HepG2 (cell line): ENCODE measurements around the gene NUDT21. TPM values are rescaled to one million over a fixed set of nuclear protein-coding genes. Genes with fewer than 3 reads are reported as not detected.
A peak's percentile ranks its signal among the peaks of the same experiment; 100 is the strongest.

ENCODE experiments used
- CREB1 ChIP-seq, 2 experiments: fragments of 450-650 bp in 1 of 2; IDR thresholded peaks; 2 replicates each; pipeline ENCODE4 v1.6.1; 2016 to 2017; ENCODE audit warnings: control low read depth in 1 of 2, mild to moderate bottlenecking in 1 of 2, missing compliant biosample characterization in 1 of 2, missing genetic modification characterization in 1 of 2
- ELF1 ChIP-seq: sonication (generic); formaldehyde crosslinking; IDR thresholded peaks from 2 replicates; pipeline ENCODE4 v1.4.0; 2020; ENCODE audit warnings: missing genetic modification reagents
- FOXA3 ChIP-seq: IDR thresholded peaks from 2 replicates; pipeline ENCODE4 v1.6.1; 2016; ENCODE audit warnings: missing genetic modification reagents, missing compliant biosample characterization
- HNRNPUL1 ChIP-seq: fragments of 200-400 bp; formaldehyde crosslinking; IDR thresholded peaks from 2 replicates; pipeline ENCODE4 v1.6.1; 2017; ENCODE audit warnings: low read depth, mild to moderate bottlenecking, low read length, moderate library complexity
- NFATC3 ChIP-seq: sonication (generic); formaldehyde crosslinking; IDR thresholded peaks from 2 replicates; pipeline ENCODE4 v1.5.1; 2020; ENCODE audit warnings: mild to moderate bottlenecking, missing genetic modification reagents
- NR2F2 ChIP-seq: IDR thresholded peaks from 2 replicates; pipeline ENCODE4 v1.6.1; 2012; ENCODE audit warnings: low read depth, inconsistent platforms, borderline replicate concordance
- POGZ ChIP-seq: sonication (generic); formaldehyde crosslinking; IDR thresholded peaks from 2 replicates; pipeline ENCODE4 v1.4.0; 2020; ENCODE audit warnings: mild to moderate bottlenecking, missing genetic modification reagents
- ZBTB38 ChIP-seq: sonication (generic); formaldehyde crosslinking; IDR thresholded peaks from 2 replicates; pipeline ENCODE4 v1.5.1; 2020; ENCODE audit warnings: mild to moderate bottlenecking, missing genetic modification reagents
- ZNF589 ChIP-seq: sonication (generic); formaldehyde crosslinking; conservative IDR thresholded peaks from 2 replicates; pipeline ENCODE4 v1.8.0; 2022; ENCODE audit warnings: mild to moderate bottlenecking, moderate library complexity, missing genetic modification reagents
- ZNF782 ChIP-seq: sonication (generic); formaldehyde crosslinking; IDR thresholded peaks from 2 replicates; pipeline ENCODE4 v1.4.0; 2020; ENCODE audit warnings: missing genetic modification reagents, mild to moderate bottlenecking, borderline replicate concordance
- polyA plus RNA-seq, 8 experiments: library from polyadenylated mRNA; depleted of rRNA in 3 of 8; stranded (reverse) in 7 of 8; unstranded in 1 of 8; fragments of >200 nt; fragmentation: Illumina TruSeq in 4 of 8; extraction: Trizol in 4 of 8; gene quantifications; 2 replicates each; pipeline versions ENCODE4 v1.2.1 to v1.2.3, GENCODE V29; 2011 to 2016; ENCODE audit warnings: low read depth in 4 of 8, missing spikeins in 1 of 8, mixed read lengths in 1 of 8; ENCODE audit not compliant: insufficient read depth in 1 of 8
- total RNA-seq, 5 experiments: library from RNA; depleted of rRNA; stranded (reverse); fragments of >200 nt; fragmentation: Illumina TruSeq; extraction: Trizol; gene quantifications; 2 replicates each; pipeline ENCODE4 v1.2.3, GENCODE V29; 2016; ENCODE audit warnings: low read depth in 1 of 5
- TF ChIP-seq, protein P1 (sequence below): sonication (generic); formaldehyde crosslinking; IDR thresholded peaks from 2 replicates; pipeline ENCODE4 v1.5.0; 2020; ENCODE audit warnings: mild to moderate bottlenecking, missing genetic modification reagents
- TF ChIP-seq, protein P2 (sequence below): sonication (generic); formaldehyde crosslinking; IDR thresholded peaks from 2 replicates; pipeline ENCODE4 v1.4.0; 2020; ENCODE audit warnings: mild to moderate bottlenecking, missing genetic modification reagents
- TF ChIP-seq, protein P3 (sequence below): sonication (generic); formaldehyde crosslinking; IDR thresholded peaks from 2 replicates; pipeline ENCODE4 v1.4.0; 2020; ENCODE audit warnings: missing genetic modification reagents, borderline replicate concordance
- TF ChIP-seq, protein P4 (sequence below): sonication (generic); formaldehyde crosslinking; IDR thresholded peaks from 2 replicates; pipeline ENCODE4 v1.8.1; 2023; ENCODE audit warnings: mild to moderate bottlenecking, inconsistent platforms, moderate library complexity, missing genetic modification reagents, borderline replicate concordance
- TF ChIP-seq, protein P5 (sequence below): sonication (generic); formaldehyde crosslinking; IDR thresholded peaks from 2 replicates; pipeline ENCODE4 v1.5.0; 2020; ENCODE audit warnings: mild to moderate bottlenecking, missing genetic modification reagents, borderline replicate concordance

Gene NUDT21
- total and polyA plus RNA-seq, 2 of the 13 experiments (the other 11 are each of a cell fraction or from before 2014, with no cell fraction given), result 177 to 210 TPM

DNA sequence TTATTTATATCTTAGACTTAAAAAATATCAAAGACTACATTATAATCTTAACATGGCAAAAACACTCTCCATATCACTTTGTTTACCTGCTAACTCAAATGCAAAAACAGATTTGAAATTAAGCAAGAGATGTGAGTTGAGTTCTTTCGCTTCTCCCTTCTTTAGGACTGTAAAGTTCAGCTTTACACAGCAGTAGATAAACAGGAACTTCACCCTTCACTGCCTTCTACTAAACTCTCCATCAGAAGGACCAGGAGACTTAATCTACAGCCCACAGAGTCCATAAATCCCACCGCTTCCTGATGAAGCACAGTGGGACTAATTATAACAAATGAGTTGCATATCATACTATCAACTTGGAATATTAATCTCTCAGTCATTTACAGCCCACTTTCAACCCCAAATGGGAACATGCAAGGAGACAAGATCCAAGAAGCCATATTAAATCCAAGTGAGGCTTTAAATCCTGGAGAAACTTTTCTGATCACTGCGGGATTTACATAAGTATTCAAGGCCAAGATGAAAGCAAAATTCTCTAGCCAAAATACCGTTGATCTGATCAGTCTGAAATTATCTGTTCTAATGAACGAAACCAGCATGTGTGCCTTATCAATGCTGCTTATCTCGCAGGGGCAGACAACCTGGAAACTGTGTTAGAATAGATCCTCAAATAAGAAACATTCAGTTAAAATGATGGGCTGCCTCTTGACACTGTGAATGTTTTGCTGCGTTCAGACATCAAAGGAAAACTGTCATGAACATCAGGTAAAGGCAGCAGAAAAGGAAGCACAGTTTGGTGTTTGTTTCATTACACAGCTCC is 27.3 kb downstream of the NUDT21 start (continued):
- TF ChIP-seq, protein P1, sequence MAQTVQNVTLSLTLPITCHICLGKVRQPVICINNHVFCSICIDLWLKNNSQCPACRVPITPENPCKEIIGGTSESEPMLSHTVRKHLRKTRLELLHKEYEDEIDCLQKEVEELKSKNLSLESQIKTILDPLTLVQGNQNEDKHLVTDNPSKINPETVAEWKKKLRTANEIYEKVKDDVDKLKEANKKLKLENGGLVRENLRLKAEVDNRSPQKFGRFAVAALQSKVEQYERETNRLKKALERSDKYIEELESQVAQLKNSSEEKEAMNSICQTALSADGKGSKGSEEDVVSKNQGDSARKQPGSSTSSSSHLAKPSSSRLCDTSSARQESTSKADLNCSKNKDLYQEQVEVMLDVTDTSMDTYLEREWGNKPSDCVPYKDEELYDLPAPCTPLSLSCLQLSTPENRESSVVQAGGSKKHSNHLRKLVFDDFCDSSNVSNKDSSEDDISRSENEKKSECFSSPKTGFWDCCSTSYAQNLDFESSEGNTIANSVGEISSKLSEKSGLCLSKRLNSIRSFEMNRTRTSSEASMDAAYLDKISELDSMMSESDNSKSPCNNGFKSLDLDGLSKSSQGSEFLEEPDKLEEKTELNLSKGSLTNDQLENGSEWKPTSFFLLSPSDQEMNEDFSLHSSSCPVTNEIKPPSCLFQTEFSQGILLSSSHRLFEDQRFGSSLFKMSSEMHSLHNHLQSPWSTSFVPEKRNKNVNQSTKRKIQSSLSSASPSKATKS (CRISPR knock-in tag), result no peak
- TF ChIP-seq ZBTB38 (CRISPR knock-in tag) (no peak), FOXA3 (CRISPR knock-in tag) (peak; percentile 27; the same call in 1 of the 2 replicates), NFATC3 (CRISPR knock-in tag) (no peak), ZNF782 (CRISPR knock-in tag) (no peak), ELF1 (no peak), HNRNPUL1 (no peak), CREB1 (IDR thresholded peaks at IDR 0.05) (no peak), CREB1 (CRISPR knock-in tag; IDR thresholded peaks at IDR 0.05) (0 out of 2 replicates have a peak, but pooled peaks have one; percentile 20), ZNF589 (no peak), NR2F2 (no peak), POGZ (no peak)
- TF ChIP-seq, protein P2, sequence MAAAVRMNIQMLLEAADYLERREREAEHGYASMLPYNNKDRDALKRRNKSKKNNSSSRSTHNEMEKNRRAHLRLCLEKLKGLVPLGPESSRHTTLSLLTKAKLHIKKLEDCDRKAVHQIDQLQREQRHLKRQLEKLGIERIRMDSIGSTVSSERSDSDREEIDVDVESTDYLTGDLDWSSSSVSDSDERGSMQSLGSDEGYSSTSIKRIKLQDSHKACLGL, result no peak
- TF ChIP-seq, protein P3, sequence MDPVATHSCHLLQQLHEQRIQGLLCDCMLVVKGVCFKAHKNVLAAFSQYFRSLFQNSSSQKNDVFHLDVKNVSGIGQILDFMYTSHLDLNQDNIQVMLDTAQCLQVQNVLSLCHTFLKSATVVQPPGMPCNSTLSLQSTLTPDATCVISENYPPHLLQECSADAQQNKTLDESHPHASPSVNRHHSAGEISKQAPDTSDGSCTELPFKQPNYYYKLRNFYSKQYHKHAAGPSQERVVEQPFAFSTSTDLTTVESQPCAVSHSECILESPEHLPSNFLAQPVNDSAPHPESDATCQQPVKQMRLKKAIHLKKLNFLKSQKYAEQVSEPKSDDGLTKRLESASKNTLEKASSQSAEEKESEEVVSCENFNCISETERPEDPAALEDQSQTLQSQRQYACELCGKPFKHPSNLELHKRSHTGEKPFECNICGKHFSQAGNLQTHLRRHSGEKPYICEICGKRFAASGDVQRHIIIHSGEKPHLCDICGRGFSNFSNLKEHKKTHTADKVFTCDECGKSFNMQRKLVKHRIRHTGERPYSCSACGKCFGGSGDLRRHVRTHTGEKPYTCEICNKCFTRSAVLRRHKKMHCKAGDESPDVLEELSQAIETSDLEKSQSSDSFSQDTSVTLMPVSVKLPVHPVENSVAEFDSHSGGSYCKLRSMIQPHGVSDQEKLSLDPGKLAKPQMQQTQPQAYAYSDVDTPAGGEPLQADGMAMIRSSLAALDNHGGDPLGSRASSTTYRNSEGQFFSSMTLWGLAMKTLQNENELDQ (CRISPR knock-in tag), result no peak
- TF ChIP-seq, protein P4, sequence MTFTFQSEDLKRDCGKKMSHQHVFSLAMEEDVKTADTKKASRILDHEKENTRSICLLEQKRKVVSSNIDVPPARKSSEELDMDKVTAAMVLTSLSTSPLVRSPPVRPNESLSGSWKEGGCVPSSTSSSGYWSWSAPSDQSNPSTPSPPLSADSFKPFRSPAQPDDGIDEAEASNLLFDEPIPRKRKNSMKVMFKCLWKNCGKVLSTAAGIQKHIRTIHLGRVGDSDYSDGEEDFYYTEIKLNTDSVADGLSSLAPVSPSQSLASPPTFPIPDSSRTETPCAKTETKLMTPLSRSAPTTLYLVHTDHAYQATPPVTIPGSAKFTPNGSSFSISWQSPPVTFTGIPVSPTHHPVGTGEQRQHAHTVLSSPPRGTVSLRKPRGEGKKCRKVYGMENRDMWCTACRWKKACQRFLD (CRISPR knock-in tag), result no peak
- TF ChIP-seq, protein P5, sequence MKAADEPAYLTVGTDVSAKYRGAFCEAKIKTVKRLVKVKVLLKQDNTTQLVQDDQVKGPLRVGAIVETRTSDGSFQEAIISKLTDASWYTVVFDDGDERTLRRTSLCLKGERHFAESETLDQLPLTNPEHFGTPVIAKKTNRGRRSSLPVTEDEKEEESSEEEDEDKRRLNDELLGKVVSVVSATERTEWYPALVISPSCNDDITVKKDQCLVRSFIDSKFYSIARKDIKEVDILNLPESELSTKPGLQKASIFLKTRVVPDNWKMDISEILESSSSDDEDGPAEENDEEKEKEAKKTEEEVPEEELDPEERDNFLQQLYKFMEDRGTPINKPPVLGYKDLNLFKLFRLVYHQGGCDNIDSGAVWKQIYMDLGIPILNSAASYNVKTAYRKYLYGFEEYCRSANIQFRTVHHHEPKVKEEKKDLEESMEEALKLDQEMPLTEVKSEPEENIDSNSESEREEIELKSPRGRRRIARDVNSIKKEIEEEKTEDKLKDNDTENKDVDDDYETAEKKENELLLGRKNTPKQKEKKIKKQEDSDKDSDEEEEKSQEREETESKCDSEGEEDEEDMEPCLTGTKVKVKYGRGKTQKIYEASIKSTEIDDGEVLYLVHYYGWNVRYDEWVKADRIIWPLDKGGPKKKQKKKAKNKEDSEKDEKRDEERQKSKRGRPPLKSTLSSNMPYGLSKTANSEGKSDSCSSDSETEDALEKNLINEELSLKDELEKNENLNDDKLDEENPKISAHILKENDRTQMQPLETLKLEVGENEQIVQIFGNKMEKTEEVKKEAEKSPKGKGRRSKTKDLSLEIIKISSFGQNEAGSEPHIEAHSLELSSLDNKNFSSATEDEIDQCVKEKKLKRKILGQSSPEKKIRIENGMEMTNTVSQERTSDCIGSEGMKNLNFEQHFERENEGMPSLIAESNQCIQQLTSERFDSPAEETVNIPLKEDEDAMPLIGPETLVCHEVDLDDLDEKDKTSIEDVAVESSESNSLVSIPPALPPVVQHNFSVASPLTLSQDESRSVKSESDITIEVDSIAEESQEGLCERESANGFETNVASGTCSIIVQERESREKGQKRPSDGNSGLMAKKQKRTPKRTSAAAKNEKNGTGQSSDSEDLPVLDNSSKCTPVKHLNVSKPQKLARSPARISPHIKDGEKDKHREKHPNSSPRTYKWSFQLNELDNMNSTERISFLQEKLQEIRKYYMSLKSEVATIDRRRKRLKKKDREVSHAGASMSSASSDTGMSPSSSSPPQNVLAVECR, result no peak
